DND-41 (cell line): ENCODE measurements around the gene AACS.

ENCODE experiments used
- ATAC-seq: fragments of 200-7000 bp; cut with Tn5 transposase; 3 replicates; pipeline ENCODE4 v1.9.1; 2021; ENCODE audit warnings: low read depth; ENCODE audit not compliant: insufficient read depth
- DNase-seq: peaks from one replicate; pipeline ENCODE4 v3.0.0-alpha.2; 2020
- H2AFZ ChIP-seq: 2 replicates; pipeline ENCODE4 v1.6.0; 2012; ENCODE audit warnings: low read depth, low read length
- H3K27ac ChIP-seq: 2 replicates; pipeline ENCODE4 v1.5.1; 2012; ENCODE audit warnings: low read length, inconsistent platforms
- H3K27me3 ChIP-seq: fragments of 200-600 bp; sonication (generic); 2 replicates; pipeline ENCODE4 v1.6.0; 2012; ENCODE audit warnings: low read length, mild to moderate bottlenecking, inconsistent platforms; ENCODE audit not compliant: insufficient read depth, poor library complexity
- H3K36me3 ChIP-seq: 2 replicates; pipeline ENCODE4 v1.5.1; 2012; ENCODE audit warnings: low read length, inconsistent platforms; ENCODE audit not compliant: insufficient read depth
- H3K4me1 ChIP-seq: 2 replicates; pipeline ENCODE4 v1.5.1; 2012; ENCODE audit warnings: mild to moderate bottlenecking, low read length; ENCODE audit not compliant: insufficient read depth
- H3K4me2 ChIP-seq: 2 replicates; pipeline ENCODE4 v1.6.0; 2012; ENCODE audit warnings: mild to moderate bottlenecking, moderate library complexity, low read length, inconsistent platforms; ENCODE audit not compliant: insufficient read depth
- H3K4me3 ChIP-seq, 2 experiments: fragments of 200-600 bp in 1 of 2; shearing (Covaris generic) in 1 of 2; 2 replicates each; pipeline ENCODE4 v1.5.1; 2012 to 2016; ENCODE audit warnings: inconsistent platforms in 2 of 2, low read length in 2 of 2, mild to moderate bottlenecking in 2 of 2, low read depth in 1 of 2, moderate library complexity in 1 of 2
- H3K79me2 ChIP-seq: 2 replicates; pipeline ENCODE4 v1.6.0; 2012; ENCODE audit warnings: low read length, inconsistent platforms; ENCODE audit not compliant: insufficient read depth
- H3K9ac ChIP-seq: 2 replicates; pipeline ENCODE4 v1.6.0; 2012; ENCODE audit warnings: low read depth, mild to moderate bottlenecking, inconsistent platforms, low read length, moderate library complexity
- H3K9me3 ChIP-seq: 2 replicates; pipeline ENCODE4 v1.5.1; 2012; ENCODE audit warnings: low read length, moderate library complexity, mild to moderate bottlenecking, inconsistent platforms; ENCODE audit not compliant: insufficient read depth, severe bottlenecking
- H4K20me1 ChIP-seq: 2 replicates; pipeline ENCODE4 v1.6.0; 2012; ENCODE audit warnings: low read length; ENCODE audit not compliant: insufficient read depth
- EZH2 ChIP-seq: IDR thresholded peaks from 3 replicates; pipeline ENCODE4 v1.6.1; 2012; ENCODE audit warnings: borderline replicate concordance, low read depth, mild to moderate bottlenecking, moderate library complexity, low read length, inconsistent platforms; ENCODE audit not compliant: severe bottlenecking
- TF ChIP-seq, protein P1 (sequence below): IDR thresholded peaks from 2 replicates; pipeline ENCODE4 v1.5.1; 2012; ENCODE audit warnings: borderline replicate concordance, low read length, moderate library complexity, mild to moderate bottlenecking; ENCODE audit not compliant: poor library complexity, severe bottlenecking; ENCODE audit errors: extremely low read depth

The AACS gene

GRCh38 chr12:125096894-125097293 lies 31.7 kb downstream of the AACS start:
- Histone ChIP-seq H3K4me3 (no peak overlapping the region), H3K4me1 (no peaks in the 10 kb centered on the region), H3K79me2 (no peaks in the 10 kb centered on the region), H3K36me3 (peaks cover 14% of the 10 kb centered on the region), H3K9ac (no peak overlapping the region), H4K20me1 (no peaks in the 10 kb centered on the region; the same call in 1 of the 2 replicates), H3K9me3 (no peaks in the 10 kb centered on the region), H3K4me2 (no peak overlapping the region), H3K27ac (no peak overlapping the region), H2AFZ (no peak overlapping the region), H3K27me3 (no peaks in the 10 kb centered on the region)
- DNase-seq (no peak), ATAC-seq (no peak)
- no peak for TF ChIP-seq EZH2
- TF ChIP-seq, protein P1, sequence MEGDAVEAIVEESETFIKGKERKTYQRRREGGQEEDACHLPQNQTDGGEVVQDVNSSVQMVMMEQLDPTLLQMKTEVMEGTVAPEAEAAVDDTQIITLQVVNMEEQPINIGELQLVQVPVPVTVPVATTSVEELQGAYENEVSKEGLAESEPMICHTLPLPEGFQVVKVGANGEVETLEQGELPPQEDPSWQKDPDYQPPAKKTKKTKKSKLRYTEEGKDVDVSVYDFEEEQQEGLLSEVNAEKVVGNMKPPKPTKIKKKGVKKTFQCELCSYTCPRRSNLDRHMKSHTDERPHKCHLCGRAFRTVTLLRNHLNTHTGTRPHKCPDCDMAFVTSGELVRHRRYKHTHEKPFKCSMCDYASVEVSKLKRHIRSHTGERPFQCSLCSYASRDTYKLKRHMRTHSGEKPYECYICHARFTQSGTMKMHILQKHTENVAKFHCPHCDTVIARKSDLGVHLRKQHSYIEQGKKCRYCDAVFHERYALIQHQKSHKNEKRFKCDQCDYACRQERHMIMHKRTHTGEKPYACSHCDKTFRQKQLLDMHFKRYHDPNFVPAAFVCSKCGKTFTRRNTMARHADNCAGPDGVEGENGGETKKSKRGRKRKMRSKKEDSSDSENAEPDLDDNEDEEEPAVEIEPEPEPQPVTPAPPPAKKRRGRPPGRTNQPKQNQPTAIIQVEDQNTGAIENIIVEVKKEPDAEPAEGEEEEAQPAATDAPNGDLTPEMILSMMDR, result no peak

- Histone ChIP-seq H3K9ac (no peak overlapping the region), H3K9me3 (no peaks in the 10 kb centered on the region), H3K79me2 (no peaks in the 10 kb centered on the region), H2AFZ (no peak overlapping the region), H3K4me1 (no peaks in the 10 kb centered on the region), H3K27ac (no peak overlapping the region), H4K20me1 (no peaks in the 10 kb centered on the region; the same call in 1 of the 2 replicates), H3K36me3 (peaks cover 11% of the 10 kb centered on the region), H3K4me3 (no peak overlapping the region), H3K27me3 (no peaks in the 10 kb centered on the region), H3K4me2 (no peak overlapping the region)
- TF ChIP-seq, protein P1, result no peak
- no peak for TF ChIP-seq EZH2
- DNase-seq (no peak), ATAC-seq (no peak)
Observed at GRCh38 chr12:125097427-125097826, 32.2 kb downstream of the AACS start.

DNA sequence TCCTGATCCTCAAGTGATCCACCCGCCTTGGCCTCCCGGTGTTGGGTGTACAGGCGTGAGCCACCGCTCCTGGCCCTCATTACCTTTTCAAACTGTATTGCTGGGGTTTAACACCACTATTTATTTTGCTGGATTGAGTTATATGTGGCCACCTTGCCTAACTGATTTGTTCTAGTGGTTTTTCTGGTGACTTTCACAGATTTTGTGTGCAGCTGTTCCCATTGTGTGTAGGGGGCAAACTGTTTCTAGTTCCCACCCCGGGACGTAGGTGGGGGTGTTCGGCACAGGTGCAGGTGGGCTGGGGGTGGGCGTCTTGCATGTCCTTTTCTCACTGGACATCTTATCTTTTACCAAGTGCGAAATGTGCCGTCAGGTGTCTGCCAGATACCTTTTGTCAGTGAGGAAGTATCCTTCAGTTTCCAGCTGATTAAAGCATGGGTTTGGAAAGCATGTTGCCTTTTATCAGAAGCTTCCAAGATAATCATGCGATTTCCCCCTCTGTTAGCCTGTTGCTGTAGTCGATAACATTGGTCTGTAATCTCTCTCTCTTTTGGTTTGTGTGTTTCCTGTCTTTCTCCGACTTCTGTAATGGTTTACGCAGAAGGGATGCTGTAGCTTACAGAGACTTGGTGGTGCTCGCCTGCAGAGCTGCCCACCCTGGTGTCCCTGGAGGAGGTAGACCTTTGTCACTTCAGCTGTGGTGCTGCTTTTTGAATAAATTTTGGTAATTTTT lies 33.6 kb downstream of the AACS start:
- H3K36me3 ChIP-seq, result peaks cover 15% of the 10 kb centered on the region
- H3K9ac ChIP-seq, result no peak overlapping the region
- no peak for DNase-seq
- H3K27me3 ChIP-seq, result no peaks in the 10 kb centered on the region
- no peak overlapping the region for H3K4me2 ChIP-seq
- no peak overlapping the region for H3K4me3 ChIP-seq
- TF ChIP-seq, protein P1, result no peak
- no peak for TF ChIP-seq EZH2
- no peak overlapping the region for H3K27ac ChIP-seq
- no peaks in the 10 kb centered on the region for H4K20me1 ChIP-seq
- no peak overlapping the region for H2AFZ ChIP-seq
- no peaks in the 10 kb centered on the region for H3K79me2 ChIP-seq
- ATAC-seq, result 0 out of 3 replicates have a peak, but pooled peaks have one; percentile 24
- H3K9me3 ChIP-seq, result no peaks in the 10 kb centered on the region
- no peaks in the 10 kb centered on the region for H3K4me1 ChIP-seq
